GM21423 (cell line): Measurements from ENCODE around the gene C2orf69.

Source experiments
- ATAC-seq: cut with Tn5 transposase; IDR thresholded peaks from one replicate; pipeline ENCODE4 v1.9.1; 2021; ENCODE audit warnings: mild to moderate bottlenecking, moderate library complexity; ENCODE audit not compliant: unreplicated experiment

C2orf69 gene

DNA sequence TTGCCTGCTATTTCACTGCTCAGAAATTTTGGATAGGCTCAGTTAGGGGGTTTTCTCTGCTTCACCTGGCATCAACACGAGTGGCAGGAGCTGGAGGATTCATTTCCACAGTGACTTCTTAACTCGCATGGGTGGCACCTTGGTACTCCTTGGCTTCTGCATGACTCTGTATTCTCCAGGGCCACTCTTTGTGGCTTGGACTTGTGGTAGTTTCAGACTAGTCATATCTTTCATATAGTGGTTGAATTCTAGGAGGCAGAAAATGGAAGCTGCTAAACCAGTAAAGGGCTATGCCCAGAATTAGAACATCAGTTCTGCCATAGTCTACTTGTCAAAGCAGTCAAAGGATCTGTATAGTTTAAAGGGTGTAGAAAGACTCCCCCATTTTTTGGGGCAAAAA lies 51.1 kb downstream of the C2orf69 start:
- ATAC-seq, result no peak

DNA sequence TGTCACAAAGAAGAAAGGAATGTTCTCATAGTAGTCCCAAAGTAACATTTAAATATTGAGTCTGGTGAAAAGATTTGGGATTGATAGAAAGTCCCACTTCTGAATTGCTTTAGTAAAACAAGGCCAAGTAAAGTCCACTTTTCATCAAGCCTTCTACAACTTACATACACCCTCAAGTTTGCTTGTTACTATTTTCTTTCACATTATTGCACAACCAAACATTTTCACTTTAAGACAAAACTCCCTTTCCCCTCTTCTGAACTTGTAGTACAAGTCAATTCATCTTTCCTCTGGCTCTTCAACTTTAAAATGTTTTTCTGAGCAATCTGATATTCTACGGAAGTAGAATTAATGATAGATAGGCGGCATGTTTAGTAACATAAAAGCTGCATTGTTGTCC lies 55.3 kb downstream of the C2orf69 start:
- no peak for ATAC-seq

DNA sequence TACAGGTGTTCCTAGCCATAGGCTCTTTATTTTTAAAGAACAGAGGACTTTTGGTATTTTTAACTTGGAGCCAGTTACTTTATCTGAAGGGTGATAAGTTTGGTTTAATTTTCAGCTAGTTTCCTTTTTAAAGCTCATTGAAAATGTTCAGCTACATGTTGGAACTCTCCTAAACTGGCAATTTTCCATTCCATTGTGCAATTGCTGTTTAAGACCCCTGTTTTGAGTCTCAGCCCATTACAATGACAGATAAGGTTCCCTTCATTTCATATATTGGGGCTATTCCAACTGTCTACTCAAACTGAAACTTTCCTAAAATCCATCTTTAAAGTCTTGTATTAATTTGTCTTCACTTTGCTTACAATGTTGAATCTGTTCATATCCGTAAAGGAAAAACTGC lies 55.9 kb downstream of the C2orf69 start:
- ATAC-seq, result no peak

- ATAC-seq, result no peak
Observed at GRCh38 chr2:199968126-199968525, 57.0 kb downstream of the C2orf69 start.

DNA sequence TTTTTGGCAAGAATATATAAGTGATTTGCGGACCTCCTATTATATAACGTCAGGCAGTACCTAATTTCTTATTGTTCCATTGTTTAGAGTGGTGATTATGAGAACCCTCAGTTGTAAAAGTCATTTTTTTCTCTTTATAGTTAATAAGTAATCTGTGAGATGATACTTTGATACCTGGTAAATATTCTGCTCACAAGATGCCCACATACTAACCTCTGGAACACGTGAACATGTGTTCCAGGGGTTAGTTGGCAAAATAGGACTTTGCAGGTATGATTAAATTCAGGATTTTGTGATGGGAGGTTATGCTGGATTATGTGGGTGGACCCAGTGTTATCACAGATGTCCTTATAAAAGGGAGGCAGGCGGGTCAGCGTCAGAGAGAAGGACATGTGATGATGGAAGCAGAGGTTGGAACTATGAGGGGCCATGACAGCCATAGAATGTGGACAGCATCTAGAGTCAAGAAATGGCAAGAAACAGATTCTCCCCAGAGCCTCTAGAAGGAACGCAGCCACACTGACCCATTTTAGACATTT lies 61.1 kb downstream of the C2orf69 start:
- no peak for ATAC-seq

DNA sequence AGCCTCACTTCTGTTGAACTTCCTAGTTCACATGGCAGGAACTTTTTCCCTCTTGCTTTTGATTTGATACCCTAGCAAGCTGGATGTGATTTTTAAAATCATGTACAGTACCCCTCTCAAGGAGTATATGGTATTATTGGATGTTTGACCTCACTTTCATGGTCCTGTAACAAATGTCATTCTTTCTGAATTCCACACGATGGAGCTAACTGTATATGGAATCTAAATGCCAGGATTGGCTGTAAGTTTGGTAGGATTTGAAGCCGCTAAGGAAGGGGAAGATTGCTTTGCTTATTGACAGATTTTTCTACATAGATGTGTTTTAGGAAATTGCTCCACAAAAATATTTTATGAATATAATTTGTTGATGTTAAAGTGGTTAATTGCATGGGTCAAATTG lies 62.6 kb downstream of the C2orf69 start:
- ATAC-seq, result no peak

- ATAC-seq, result no peak
Observed at GRCh38 chr2:199975273-199975895, 64.3 kb downstream of the C2orf69 start.
